OCI-LY3 (cell line): ENCODE measurements around the gene KRT9.

Experiments
- H2AFZ ChIP-seq: fragments of 200-600, 300-600 bp; shearing (Covaris generic); 2 replicates; pipeline ENCODE4 v1.6.0; 2014; ENCODE audit warnings: antibody characterized with exemption, low read depth, low read length
- H3K27ac ChIP-seq: fragments of 200-600, 300-600 bp; sonication (generic); 2 replicates; pipeline ENCODE4 v1.5.1; 2014; ENCODE audit warnings: mild to moderate bottlenecking, low read length, moderate library complexity, mixed read lengths
- H3K27me3 ChIP-seq: fragments of 200-600, 300-600 bp; sonication (generic); 2 replicates; pipeline ENCODE4 v1.6.1; 2014; ENCODE audit warnings: low read depth, low read length, mixed read lengths
- H3K36me3 ChIP-seq: fragments of 200-600, 300-600 bp; sonication (generic); replicated peaks from 2 replicates; pipeline ENCODE3; 2014; ENCODE audit warnings: low read depth, low read length, mixed read lengths
- H3K4me1 ChIP-seq: fragments of 300-600, 200-600 bp; sonication (generic); 2 replicates; pipeline ENCODE4 v1.6.1; 2014; ENCODE audit warnings: low read length, mixed read lengths
- H3K4me2 ChIP-seq: fragments of 200-600, 300-600 bp; sonication (generic); 2 replicates; pipeline ENCODE4 v1.6.1; 2014; ENCODE audit warnings: low read length, mixed read lengths
- H3K4me3 ChIP-seq: fragments of 300-600, 200-600 bp; sonication (generic); 2 replicates; pipeline ENCODE4 v1.5.1; 2014; ENCODE audit warnings: antibody characterized with exemption, mild to moderate bottlenecking, low read length, moderate library complexity
- H3K79me2 ChIP-seq: fragments of 300-600, 200-600 bp; shearing (Covaris generic); 2 replicates; pipeline ENCODE4 v1.6.1; 2014; ENCODE audit warnings: mild to moderate bottlenecking, low read length, mixed read lengths
- H3K9ac ChIP-seq: fragments of 300-600, 200-600 bp; shearing (Covaris generic); 2 replicates; pipeline ENCODE4 v1.6.0; 2014; ENCODE audit warnings: mild to moderate bottlenecking, low read length, moderate library complexity
- H3K9me3 ChIP-seq: fragments of 200-600, 300-600 bp; shearing (Covaris generic); 2 replicates; pipeline ENCODE4 v1.6.1; 2014; ENCODE audit warnings: low read length, mixed read lengths; ENCODE audit not compliant: insufficient read depth
- H4K20me1 ChIP-seq: fragments of 200-600, 300-600 bp; sonication (generic); 2 replicates; pipeline ENCODE4 v1.6.1; 2016; ENCODE audit warnings: low read length, mixed read lengths; ENCODE audit not compliant: insufficient read depth
- EZH2phosphoT487 ChIP-seq: fragments of 200-600 bp; shearing (Covaris generic); IDR thresholded peaks from 2 replicates; pipeline ENCODE4 v1.6.1; 2018; ENCODE audit warnings: antibody characterized with exemption, mixed run types, low read depth
- TF ChIP-seq, protein P1 (sequence below): fragments of 200-600, 300-600 bp; sonication (generic); IDR thresholded peaks from 2 replicates; pipeline ENCODE4 v1.5.1; 2014; ENCODE audit warnings: antibody characterized with exemption, low read length, low read depth

The KRT9 gene

DNA sequence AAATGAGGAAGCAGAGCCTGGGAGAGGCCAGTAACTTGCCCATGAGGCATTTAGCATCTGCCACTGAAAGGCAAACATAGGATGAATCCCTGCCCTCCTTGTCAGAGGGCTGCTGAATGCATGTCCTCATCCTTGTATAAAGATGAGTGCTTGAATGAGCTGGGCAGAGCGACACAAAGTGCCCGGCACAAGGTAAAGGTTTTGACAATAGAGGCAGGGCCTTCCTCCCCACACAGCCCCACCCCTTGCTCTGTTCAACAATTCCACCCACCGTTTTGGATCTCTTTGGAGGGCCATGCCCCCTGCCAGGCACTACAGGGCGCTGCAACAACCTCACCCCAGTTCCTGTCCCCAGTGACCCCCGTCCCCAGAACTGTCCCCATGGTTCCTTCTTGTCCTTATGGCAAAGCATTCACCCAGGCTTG lies 42.4 kb downstream of the KRT9 start:
- H3K9ac ChIP-seq: no peak overlapping the region
- no peak overlapping the region for H2AFZ ChIP-seq
- no peak overlapping the region for H3K27ac ChIP-seq
- H3K36me3 ChIP-seq: no peaks in the 10 kb centered on the region
- peaks cover 22% of the 10 kb centered on the region; the same call in 1 of the 2 replicates for H3K27me3 ChIP-seq
- H3K4me2 ChIP-seq: no peak overlapping the region
- H4K20me1 ChIP-seq: no peaks in the 10 kb centered on the region
- no peaks in the 10 kb centered on the region for H3K79me2 ChIP-seq
- H3K4me1 ChIP-seq: no peaks in the 10 kb centered on the region
- no peak overlapping the region for H3K4me3 ChIP-seq
- no peaks in the 10 kb centered on the region for H3K9me3 ChIP-seq
- no peak for TF ChIP-seq EZH2phosphoT487
- TF ChIP-seq, protein P1, sequence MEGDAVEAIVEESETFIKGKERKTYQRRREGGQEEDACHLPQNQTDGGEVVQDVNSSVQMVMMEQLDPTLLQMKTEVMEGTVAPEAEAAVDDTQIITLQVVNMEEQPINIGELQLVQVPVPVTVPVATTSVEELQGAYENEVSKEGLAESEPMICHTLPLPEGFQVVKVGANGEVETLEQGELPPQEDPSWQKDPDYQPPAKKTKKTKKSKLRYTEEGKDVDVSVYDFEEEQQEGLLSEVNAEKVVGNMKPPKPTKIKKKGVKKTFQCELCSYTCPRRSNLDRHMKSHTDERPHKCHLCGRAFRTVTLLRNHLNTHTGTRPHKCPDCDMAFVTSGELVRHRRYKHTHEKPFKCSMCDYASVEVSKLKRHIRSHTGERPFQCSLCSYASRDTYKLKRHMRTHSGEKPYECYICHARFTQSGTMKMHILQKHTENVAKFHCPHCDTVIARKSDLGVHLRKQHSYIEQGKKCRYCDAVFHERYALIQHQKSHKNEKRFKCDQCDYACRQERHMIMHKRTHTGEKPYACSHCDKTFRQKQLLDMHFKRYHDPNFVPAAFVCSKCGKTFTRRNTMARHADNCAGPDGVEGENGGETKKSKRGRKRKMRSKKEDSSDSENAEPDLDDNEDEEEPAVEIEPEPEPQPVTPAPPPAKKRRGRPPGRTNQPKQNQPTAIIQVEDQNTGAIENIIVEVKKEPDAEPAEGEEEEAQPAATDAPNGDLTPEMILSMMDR: no peak

GRCh38 chr17:41528959-41529353 lies 42.9 kb downstream of the KRT9 start:
- peaks cover 22% of the 10 kb centered on the region; the same call in 1 of the 2 replicates for H3K27me3 ChIP-seq
- no peaks in the 10 kb centered on the region for H3K9me3 ChIP-seq
- no peaks in the 10 kb centered on the region for H3K4me1 ChIP-seq
- H3K79me2 ChIP-seq: no peaks in the 10 kb centered on the region
- H3K4me2 ChIP-seq: no peak overlapping the region
- H4K20me1 ChIP-seq: no peaks in the 10 kb centered on the region
- no peak overlapping the region for H3K9ac ChIP-seq
- H3K27ac ChIP-seq: no peak overlapping the region
- H2AFZ ChIP-seq: no peak overlapping the region
- no peaks in the 10 kb centered on the region for H3K36me3 ChIP-seq
- no peak overlapping the region for H3K4me3 ChIP-seq
- TF ChIP-seq, protein P1: no peak
- no peak for TF ChIP-seq EZH2phosphoT487

- Histone ChIP-seq H3K9me3 (no peaks in the 10 kb centered on the region), H3K4me1 (no peaks in the 10 kb centered on the region), H3K27me3 (peaks cover 20% of the 10 kb centered on the region; the same call in 1 of the 2 replicates), H3K9ac (no peak overlapping the region), H3K4me2 (no peak overlapping the region), H3K36me3 (no peaks in the 10 kb centered on the region), H2AFZ (no peak overlapping the region), H3K4me3 (no peak overlapping the region), H3K27ac (no peak overlapping the region), H4K20me1 (no peaks in the 10 kb centered on the region), H3K79me2 (no peaks in the 10 kb centered on the region)
- TF ChIP-seq, protein P1: no peak
- TF ChIP-seq EZH2phosphoT487: no peak
Observed at GRCh38 chr17:41527063-41528023, 44.5 kb downstream of the KRT9 start.

- H3K79me2 ChIP-seq: no peaks in the 10 kb centered on the region
- H3K4me3 ChIP-seq: no peak overlapping the region
- H2AFZ ChIP-seq: no peak overlapping the region
- H4K20me1 ChIP-seq: no peaks in the 10 kb centered on the region
- no peaks in the 10 kb centered on the region for H3K9me3 ChIP-seq
- H3K36me3 ChIP-seq: no peaks in the 10 kb centered on the region
- H3K4me2 ChIP-seq: no peak overlapping the region
- peaks cover under 1% of the 10 kb centered on the region; the same call in 1 of the 2 replicates for H3K27me3 ChIP-seq
- TF ChIP-seq, protein P1: no peak
- no peak for TF ChIP-seq EZH2phosphoT487
- no peak overlapping the region for H3K9ac ChIP-seq
- no peak overlapping the region for H3K27ac ChIP-seq
- H3K4me1 ChIP-seq: no peaks in the 10 kb centered on the region
Observed at GRCh38 chr17:41524261-41524660, 47.6 kb downstream of the KRT9 start.
